Suppressor macrophage treated with lipopolysaccharide for 1 hour (primary cell): ENCODE data around the gene PHF20.
A peak's percentile ranks its signal among the peaks of the same experiment; 100 is the strongest.
"Not testable (repeated sequence)": the region's sequence is repeated elsewhere in the genome, so short reads cannot be mapped to it uniquely, and the experiment has no call there.

Experiments used
- DNase-seq, 3 donors: peaks; one replicate each; pipeline ENCODE4 v3.0.0-alpha.2; 2020 to 2022

The PHF20 gene

GRCh38 chr20:35939264-35939663, 167.4 kb downstream of the PHF20 start:
- no peak for DNase-seq

GRCh38 chr20:35941620-35942019, 169.8 kb downstream of the PHF20 start:
- no peak for DNase-seq

- DNase-seq, result peak; percentile 36 to 38 (median 37)
These were observed 170.4 kb downstream of the PHF20 start for GRCh38 chr20:35942243-35942642.

- DNase-seq, result peak in 2 of 3 donors; percentile 3 to 9
These were observed 175.7 kb downstream of the PHF20 start for GRCh38 chr20:35947489-35947888.

GRCh38 chr20:35947907-35948306, 176.1 kb downstream of the PHF20 start:
- DNase-seq, result no peak

- no peak for DNase-seq
These were observed 178.3 kb downstream of the PHF20 start for GRCh38 chr20:35950093-35950492.

- not testable (repeated sequence) for DNase-seq
These were observed 180.3 kb downstream of the PHF20 start for GRCh38 chr20:35952080-35952479.

- peak; percentile 58 to 72 (median 70) for DNase-seq
These were observed 180.9 kb downstream of the PHF20 start for GRCh38 chr20:35952480-35953386.

- peak; percentile 34 to 65 (median 47) for DNase-seq
These were observed 181.8 kb downstream of the PHF20 start for GRCh38 chr20:35953387-35954199.

- DNase-seq, result peak; percentile 98 to 99 (median 99)
These were observed 182.5 kb downstream of the PHF20 start, which contains the start of gene SCAND1 for GRCh38 chr20:35954200-35954906. Gene SCAND1 (minus strand): TSS chr20:35954502. CDS start chr20:35954284, 218 bp downstream.

GRCh38 chr20:35954907-35955251, 183.1 kb downstream of the PHF20 start:
- DNase-seq, result peak; percentile 47 to 63 (median 56)

GRCh38 chr20:35956616-35957015, 184.8 kb downstream of the PHF20 start:
- no peak for DNase-seq

GRCh38 chr20:35959291-35959690, 187.5 kb downstream of the PHF20 start:
- DNase-seq, result not testable (repeated sequence)

- DNase-seq, result no peak
These were observed 192.1 kb downstream of the PHF20 start for GRCh38 chr20:35963878-35964277.

- DNase-seq, result peak in 1 of 3 donors; percentile 27
These were observed 196.3 kb downstream of the PHF20 start, which contains the start of gene CNBD2 for GRCh38 chr20:35967979-35968640. Gene CNBD2 (plus strand): TSS chr20:35968590. CDS start chr20:35968763, 173 bp downstream.

- DNase-seq, result no peak
These were observed 197.1 kb downstream of the PHF20 start for GRCh38 chr20:35968930-35969329.

GRCh38 chr20:35971981-35972380, 200.2 kb downstream of the PHF20 start:
- DNase-seq, result no peak

GRCh38 chr20:35972462-35972861, 200.6 kb downstream of the PHF20 start:
- no peak for DNase-seq

- DNase-seq, result peak in 1 of 3 donors; percentile 16
These were observed 202.4 kb downstream of the PHF20 start for GRCh38 chr20:35974256-35974655.

GRCh38 chr20:35975576-35976373, 204.0 kb downstream of the PHF20 start:
- peak in 1 of 3 donors; percentile 17 for DNase-seq

- DNase-seq, result peak; percentile 67 to 84 (median 79)
These were observed 206.3 kb downstream of the PHF20 start for GRCh38 chr20:35978041-35978513.
